ENCODE results near the gene AAK1.

DNA sequence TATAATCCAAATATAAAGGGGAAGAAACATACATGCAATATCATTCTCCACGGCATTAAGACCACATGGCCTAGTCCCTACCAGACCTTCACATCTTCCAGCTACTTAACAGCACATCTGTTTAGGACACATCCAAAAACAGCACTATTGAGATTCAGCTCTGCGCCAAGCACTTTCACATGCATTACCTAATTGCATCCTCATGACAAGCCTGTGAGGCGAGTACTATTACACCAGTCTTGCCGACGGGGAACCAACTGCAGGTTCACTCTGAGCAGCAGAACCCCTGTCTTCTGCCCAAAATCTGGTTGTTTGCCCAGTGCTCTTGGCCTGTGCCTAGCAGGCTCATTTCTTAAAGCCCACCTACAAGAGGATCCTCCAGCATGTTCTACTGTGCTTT lies 66.7 kb downstream of the AAK1 start:
- TF ChIP-seq, protein P1, sequence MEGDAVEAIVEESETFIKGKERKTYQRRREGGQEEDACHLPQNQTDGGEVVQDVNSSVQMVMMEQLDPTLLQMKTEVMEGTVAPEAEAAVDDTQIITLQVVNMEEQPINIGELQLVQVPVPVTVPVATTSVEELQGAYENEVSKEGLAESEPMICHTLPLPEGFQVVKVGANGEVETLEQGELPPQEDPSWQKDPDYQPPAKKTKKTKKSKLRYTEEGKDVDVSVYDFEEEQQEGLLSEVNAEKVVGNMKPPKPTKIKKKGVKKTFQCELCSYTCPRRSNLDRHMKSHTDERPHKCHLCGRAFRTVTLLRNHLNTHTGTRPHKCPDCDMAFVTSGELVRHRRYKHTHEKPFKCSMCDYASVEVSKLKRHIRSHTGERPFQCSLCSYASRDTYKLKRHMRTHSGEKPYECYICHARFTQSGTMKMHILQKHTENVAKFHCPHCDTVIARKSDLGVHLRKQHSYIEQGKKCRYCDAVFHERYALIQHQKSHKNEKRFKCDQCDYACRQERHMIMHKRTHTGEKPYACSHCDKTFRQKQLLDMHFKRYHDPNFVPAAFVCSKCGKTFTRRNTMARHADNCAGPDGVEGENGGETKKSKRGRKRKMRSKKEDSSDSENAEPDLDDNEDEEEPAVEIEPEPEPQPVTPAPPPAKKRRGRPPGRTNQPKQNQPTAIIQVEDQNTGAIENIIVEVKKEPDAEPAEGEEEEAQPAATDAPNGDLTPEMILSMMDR (IDR thresholded peaks at IDR 0.05), result no peak
- TF ChIP-seq POLR2A (IDR thresholded peaks at IDR 0.05), result no peak
